ENCODE measurements around the gene DAB1. TPM values are rescaled to one million over a fixed set of nuclear protein-coding genes. Genes with fewer than 3 reads are reported as not detected.

Gene DAB1
- total RNA-seq, 1 donor from 2014 or later: 14.6 TPM

GRCh38 chr1:57137980-57138379, 285.9 kb downstream of the DAB1 start:
- Mint-ChIP-seq H3K36me3 (no peaks in the 10 kb centered on the region), H3K4me1 (no peaks in the 10 kb centered on the region)

GRCh38 chr1:57134803-57135202, 289.1 kb downstream of the DAB1 start:
- no peaks in the 10 kb centered on the region for H3K27me3 Mint-ChIP-seq (ENCODE audit: insufficient read depth, low read depth)
- TF ChIP-seq EZH2phosphoT487 (IDR thresholded peaks at IDR 0.05) (no peak), CTCF (IDR thresholded peaks at IDR 0.05) (no peak), EZH2 (IDR thresholded peaks at IDR 0.05) (no peak)
- Histone ChIP-seq H3K4me3 (no peak overlapping the region), H3K27me3 (no peaks in the 10 kb centered on the region), H3K9ac (no peak overlapping the region), H3K9me3 (ENCODE audit: low read depth) (no peaks in the 10 kb centered on the region), H3K36me3 (no peaks in the 10 kb centered on the region), H3K4me1 (peaks cover 6% of the 10 kb centered on the region), H4K20me1 (ENCODE audit: low read depth) (no peaks in the 10 kb centered on the region), H3K79me2 (ENCODE audit: low read depth) (no peaks in the 10 kb centered on the region), H3F3A (ENCODE audit: low read depth) (no peaks in the 10 kb centered on the region), H3K4me2 (no peak overlapping the region), H2AFZ (replicated peaks) (no peak overlapping the region), H3K27ac (no peak overlapping the region)
- no peaks in the 10 kb centered on the region for H3K36me3 Mint-ChIP-seq
- DNase-seq (ENCODE audit: low spot score): no peak
- H3K9me3 Mint-ChIP-seq: no peaks in the 10 kb centered on the region
- no peaks in the 10 kb centered on the region for H3K4me1 Mint-ChIP-seq
- no peak overlapping the region for H3K27ac Mint-ChIP-seq
- no peak overlapping the region for H3K4me3 Mint-ChIP-seq

More at GRCh38 chr1:57137980-57138379, 285.9 kb downstream of the DAB1 start:
- Histone ChIP-seq H3K36me3 (no peaks in the 10 kb centered on the region), H3K27ac (no peak overlapping the region), H3K9ac (no peak overlapping the region), H3K27me3 (no peaks in the 10 kb centered on the region), H3K4me2 (no peak overlapping the region), H3K9me3 (ENCODE audit: low read depth) (no peaks in the 10 kb centered on the region), H2AFZ (replicated peaks) (no peak overlapping the region), H3F3A (ENCODE audit: low read depth) (no peaks in the 10 kb centered on the region), H4K20me1 (ENCODE audit: low read depth) (no peaks in the 10 kb centered on the region), H3K79me2 (ENCODE audit: low read depth) (no peaks in the 10 kb centered on the region), H3K4me3 (no peak overlapping the region), H3K4me1 (peaks cover 6% of the 10 kb centered on the region)
- no peak for DNase-seq (ENCODE audit: low spot score)
- Mint-ChIP-seq H3K27me3 (ENCODE audit: insufficient read depth, low read depth) (no peaks in the 10 kb centered on the region), H3K9me3 (no peaks in the 10 kb centered on the region), H3K4me3 (no peak overlapping the region), H3K27ac (no peak overlapping the region)
- TF ChIP-seq EZH2 (IDR thresholded peaks at IDR 0.05): no peak
- no peak for TF ChIP-seq EZH2phosphoT487 (IDR thresholded peaks at IDR 0.05)
- no peak for TF ChIP-seq CTCF (IDR thresholded peaks at IDR 0.05)

DNA sequence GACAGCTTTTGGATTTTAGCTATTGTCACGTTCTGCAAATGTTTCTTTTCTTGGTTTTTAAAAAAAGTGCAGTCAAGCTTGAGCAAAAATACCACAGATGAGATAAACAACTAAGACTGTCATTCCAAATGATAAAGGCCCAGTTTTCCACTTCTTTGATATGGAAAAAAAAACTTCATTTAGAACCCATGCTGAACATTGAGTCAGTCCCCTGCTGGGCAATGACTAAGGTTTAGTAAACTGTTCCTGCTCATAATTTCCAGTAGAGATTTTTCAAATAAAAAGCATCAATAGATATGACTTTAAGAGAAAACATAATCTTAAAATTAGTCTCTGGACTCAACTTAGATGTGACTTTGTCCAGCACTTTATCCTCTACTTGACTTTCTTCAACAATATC, 290.2 kb downstream of the DAB1 start:
- H3K27me3 ChIP-seq: no peaks in the 10 kb centered on the region
- no peak overlapping the region for H3K9ac ChIP-seq
- peaks cover 4% of the 10 kb centered on the region for H3K4me1 ChIP-seq
- no peaks in the 10 kb centered on the region for H3K36me3 ChIP-seq
- no peak overlapping the region for H2AFZ ChIP-seq (replicated peaks)
- no peaks in the 10 kb centered on the region for H3K4me1 Mint-ChIP-seq
- H3K9me3 ChIP-seq (ENCODE audit: low read depth): no peaks in the 10 kb centered on the region
- H3K4me2 ChIP-seq: no peak overlapping the region
- H3K4me3 ChIP-seq: no peak overlapping the region
- no peak for DNase-seq (ENCODE audit: low spot score)
- TF ChIP-seq EZH2 (IDR thresholded peaks at IDR 0.05): no peak
- no peak for TF ChIP-seq CTCF (IDR thresholded peaks at IDR 0.05)
- no peak for TF ChIP-seq EZH2phosphoT487 (IDR thresholded peaks at IDR 0.05)
- no peaks in the 10 kb centered on the region for H3K79me2 ChIP-seq (ENCODE audit: low read depth)
- H3K27me3 Mint-ChIP-seq (ENCODE audit: insufficient read depth, low read depth): no peaks in the 10 kb centered on the region
- no peaks in the 10 kb centered on the region for H3K9me3 Mint-ChIP-seq
- no peaks in the 10 kb centered on the region for H3K36me3 Mint-ChIP-seq
- no peaks in the 10 kb centered on the region for H4K20me1 ChIP-seq (ENCODE audit: low read depth)
- H3K4me3 Mint-ChIP-seq: no peak overlapping the region
- no peak overlapping the region for H3K27ac Mint-ChIP-seq
- H3K27ac ChIP-seq: no peak overlapping the region
- H3F3A ChIP-seq (ENCODE audit: low read depth): no peaks in the 10 kb centered on the region

All from neural progenitor cell (in vitro differentiated cells).